ENCODE results near the gene FAM181A. TPM values are rescaled to one million over a fixed set of nuclear protein-coding genes. Genes with fewer than 3 reads are reported as not detected.

The FAM181A gene
- total RNA-seq, 1 experiment from 2014 or later = not detected

DNA sequence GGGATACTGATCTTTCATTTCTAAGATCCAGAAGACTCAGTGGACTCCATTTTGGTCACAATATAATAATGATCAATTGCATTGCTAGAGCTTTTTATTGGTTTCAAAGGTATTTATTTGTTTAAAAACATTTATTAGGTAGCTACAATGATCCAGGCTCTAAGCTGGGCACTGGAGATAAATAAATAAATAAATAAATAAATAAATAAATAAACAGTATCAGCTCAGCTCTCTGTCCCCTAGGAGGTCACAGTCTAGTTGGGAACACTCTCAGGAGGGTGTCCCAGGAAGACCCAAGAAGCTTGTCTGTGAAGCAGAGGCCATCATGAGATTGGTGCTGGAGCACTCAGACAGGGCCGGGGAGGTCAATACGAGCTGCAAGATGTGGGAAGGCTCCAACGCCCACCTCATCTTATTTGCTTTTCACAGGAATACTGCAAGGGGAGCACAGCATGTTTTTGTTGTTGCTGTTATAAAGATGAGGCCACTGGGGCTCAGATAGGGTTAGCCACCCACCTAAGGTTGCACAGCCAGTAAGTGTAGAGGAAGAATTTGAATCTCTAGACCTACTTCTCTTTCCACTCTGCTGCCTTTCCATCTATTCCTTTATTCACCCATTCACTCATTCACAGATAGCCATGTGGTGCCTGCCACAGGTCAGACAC is 33.8 kb downstream of the FAM181A start:
- no peak overlapping the region for H4K8ac ChIP-seq (replicated peaks; ENCODE audit: insufficient read length, low read depth, low read length)
- H3K27ac Mint-ChIP-seq = peak overlapping the region in 1 of 3 experiments; percentile 45; a peak in 1 of 7 replicates
- no peak overlapping the region for H4K91ac ChIP-seq (ENCODE audit: insufficient read length, low read depth, low read length)
- H2BK15ac ChIP-seq (ENCODE audit: low read depth, low read length) = no peak overlapping the region
- no peaks in the 10 kb centered on the region for H3K36me3 Mint-ChIP-seq (ENCODE audit: insufficient read depth in 1 of 3, low read depth in 3 of 3)
- no peaks in the 10 kb centered on the region for H3K79me1 ChIP-seq (ENCODE audit: insufficient read depth, low read depth, low read length, poor library complexity, severe bottlenecking)
- H2AK5ac ChIP-seq (ENCODE audit: insufficient read length, low read length) = no peak overlapping the region
- H3K79me2 ChIP-seq (ENCODE audit: insufficient read depth, low read length) = no peaks in the 10 kb centered on the region
- no peak overlapping the region for H4K5ac ChIP-seq (ENCODE audit: insufficient read length, low read depth, low read length)
- no peak overlapping the region for H2AFZ ChIP-seq (ENCODE audit: low read length)
- H3K4me3 Mint-ChIP-seq = no peak overlapping the region
- no peak overlapping the region for H3K9ac ChIP-seq (ENCODE audit: extremely low read depth, insufficient read length, low read length)
- H3K23ac ChIP-seq (ENCODE audit: insufficient read length, low read depth, low read length) = no peak overlapping the region
- TF ChIP-seq, protein P1, sequence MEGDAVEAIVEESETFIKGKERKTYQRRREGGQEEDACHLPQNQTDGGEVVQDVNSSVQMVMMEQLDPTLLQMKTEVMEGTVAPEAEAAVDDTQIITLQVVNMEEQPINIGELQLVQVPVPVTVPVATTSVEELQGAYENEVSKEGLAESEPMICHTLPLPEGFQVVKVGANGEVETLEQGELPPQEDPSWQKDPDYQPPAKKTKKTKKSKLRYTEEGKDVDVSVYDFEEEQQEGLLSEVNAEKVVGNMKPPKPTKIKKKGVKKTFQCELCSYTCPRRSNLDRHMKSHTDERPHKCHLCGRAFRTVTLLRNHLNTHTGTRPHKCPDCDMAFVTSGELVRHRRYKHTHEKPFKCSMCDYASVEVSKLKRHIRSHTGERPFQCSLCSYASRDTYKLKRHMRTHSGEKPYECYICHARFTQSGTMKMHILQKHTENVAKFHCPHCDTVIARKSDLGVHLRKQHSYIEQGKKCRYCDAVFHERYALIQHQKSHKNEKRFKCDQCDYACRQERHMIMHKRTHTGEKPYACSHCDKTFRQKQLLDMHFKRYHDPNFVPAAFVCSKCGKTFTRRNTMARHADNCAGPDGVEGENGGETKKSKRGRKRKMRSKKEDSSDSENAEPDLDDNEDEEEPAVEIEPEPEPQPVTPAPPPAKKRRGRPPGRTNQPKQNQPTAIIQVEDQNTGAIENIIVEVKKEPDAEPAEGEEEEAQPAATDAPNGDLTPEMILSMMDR (conservative IDR thresholded peaks at IDR 0.05) = no peak
- no peak for DNase-seq
- H3T11ph ChIP-seq (ENCODE audit: low read length) = no peak overlapping the region
- no CpG with 5 or more reads among the region's 3 CpGs for WGBS (ENCODE audit: extremely low coverage, insufficient read length, low lambda C conversion rate)
- no peak overlapping the region for H2BK5ac ChIP-seq (ENCODE audit: insufficient read length, low read length)
- no peak overlapping the region for H2BK20ac ChIP-seq (ENCODE audit: low read depth, low read length, poor library complexity, severe bottlenecking)
- no peaks in the 10 kb centered on the region for H3K9me3 ChIP-seq (ENCODE audit: control insufficient read depth, low read depth, low read length)
- no peaks in the 10 kb centered on the region; the same call in 1 of the 2 replicates for H3K27me3 Mint-ChIP-seq (ENCODE audit: low read depth)
- H3K18ac ChIP-seq (ENCODE audit: insufficient read length, low read depth, low read length) = no peak overlapping the region
- no peak overlapping the region for H2BK12ac ChIP-seq (ENCODE audit: insufficient read length, low read depth, low read length)
- no peak overlapping the region for H3K56ac ChIP-seq (ENCODE audit: insufficient read length, low read depth, low read length)
- H4K20me1 ChIP-seq (ENCODE audit: control insufficient read depth, insufficient read depth, insufficient read length) = no peaks in the 10 kb centered on the region
- no peak overlapping the region for H3K14ac ChIP-seq (ENCODE audit: insufficient read depth, low read length)
- H3K27me3 ChIP-seq (ENCODE audit: insufficient read depth, low read length) = no peaks in the 10 kb centered on the region
- H3K9me3 Mint-ChIP-seq = no peaks in the 10 kb centered on the region
- H3K23me2 ChIP-seq (ENCODE audit: insufficient read length, low read depth, low read length, poor library complexity, severe bottlenecking) = no peaks in the 10 kb centered on the region
- H3K27ac ChIP-seq (ENCODE audit: insufficient read length, low read depth, low read length) = no peak overlapping the region
- no peak overlapping the region for H3K4me2 ChIP-seq (ENCODE audit: insufficient read depth, insufficient read length, low read length)
- H2BK120ac ChIP-seq (ENCODE audit: low read depth, low read length, poor library complexity, severe bottlenecking) = no peak overlapping the region
- H3K4me1 Mint-ChIP-seq = peaks cover 19 to 22% of the 10 kb centered on the region in 2 experiments
- H3K4ac ChIP-seq (ENCODE audit: low read depth, low read length) = no peak overlapping the region
- no peaks in the 10 kb centered on the region for H3K4me1 ChIP-seq (ENCODE audit: insufficient read depth, low read length)

Data from H9 (cell line).